Astrocyte (in vitro differentiated cells and primary cell): Measurements from ENCODE around the gene S100A12.

Experiments
- EZH2 ChIP-seq: IDR thresholded peaks from 2 replicates; pipeline ENCODE4 v1.6.1; 2012; ENCODE audit warnings: mild to moderate bottlenecking, low read length, inconsistent platforms; ENCODE audit not compliant: insufficient read depth
- TF ChIP-seq, protein P1 (sequence below): IDR thresholded peaks from 2 replicates; pipeline ENCODE4 v1.5.1; 2011; ENCODE audit warnings: low read depth, mild to moderate bottlenecking, inconsistent platforms, low read length, moderate library complexity; ENCODE audit not compliant: insufficient read depth

DNA sequence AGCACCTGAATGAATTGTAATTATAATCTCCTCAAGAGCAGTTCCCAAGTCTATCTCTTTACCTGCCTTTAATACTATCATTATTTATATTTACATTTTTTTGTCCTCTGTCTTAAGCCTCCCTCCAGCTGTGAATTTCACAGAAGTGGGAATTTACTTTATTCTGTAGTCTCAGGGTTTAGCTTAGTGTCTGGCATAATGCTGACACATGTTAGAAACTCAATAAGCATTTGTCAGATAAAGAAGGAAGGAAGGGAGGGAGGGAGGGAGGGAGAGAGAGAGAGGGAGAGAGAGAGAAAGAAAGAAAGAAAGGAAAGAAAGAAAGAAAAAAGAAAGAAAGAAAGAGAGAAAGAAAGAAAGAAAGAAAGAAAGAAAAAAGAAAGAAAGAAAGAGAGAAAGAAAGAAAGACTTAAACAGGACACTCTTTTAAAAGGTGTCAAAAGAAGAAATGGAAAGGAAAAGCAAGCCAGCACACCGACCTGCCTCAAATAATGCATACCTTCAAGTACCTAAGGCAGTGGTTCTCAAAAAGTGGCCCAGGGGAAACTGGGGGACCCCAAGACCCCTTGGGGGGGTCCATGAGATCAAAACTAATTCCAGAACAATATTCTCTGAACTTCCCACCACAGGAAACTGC is 25.0 kb downstream of the S100A12 start:
- TF ChIP-seq, protein P1, sequence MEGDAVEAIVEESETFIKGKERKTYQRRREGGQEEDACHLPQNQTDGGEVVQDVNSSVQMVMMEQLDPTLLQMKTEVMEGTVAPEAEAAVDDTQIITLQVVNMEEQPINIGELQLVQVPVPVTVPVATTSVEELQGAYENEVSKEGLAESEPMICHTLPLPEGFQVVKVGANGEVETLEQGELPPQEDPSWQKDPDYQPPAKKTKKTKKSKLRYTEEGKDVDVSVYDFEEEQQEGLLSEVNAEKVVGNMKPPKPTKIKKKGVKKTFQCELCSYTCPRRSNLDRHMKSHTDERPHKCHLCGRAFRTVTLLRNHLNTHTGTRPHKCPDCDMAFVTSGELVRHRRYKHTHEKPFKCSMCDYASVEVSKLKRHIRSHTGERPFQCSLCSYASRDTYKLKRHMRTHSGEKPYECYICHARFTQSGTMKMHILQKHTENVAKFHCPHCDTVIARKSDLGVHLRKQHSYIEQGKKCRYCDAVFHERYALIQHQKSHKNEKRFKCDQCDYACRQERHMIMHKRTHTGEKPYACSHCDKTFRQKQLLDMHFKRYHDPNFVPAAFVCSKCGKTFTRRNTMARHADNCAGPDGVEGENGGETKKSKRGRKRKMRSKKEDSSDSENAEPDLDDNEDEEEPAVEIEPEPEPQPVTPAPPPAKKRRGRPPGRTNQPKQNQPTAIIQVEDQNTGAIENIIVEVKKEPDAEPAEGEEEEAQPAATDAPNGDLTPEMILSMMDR = no peak
- no peak for TF ChIP-seq EZH2
